ENCODE data around the gene POLR2E. TPM values are rescaled to one million over a fixed set of nuclear protein-coding genes. Genes with fewer than 3 reads are reported as not detected.

The POLR2E gene
- total and polyA plus RNA-seq, 2 donors from 2014 or later: 158 to 189 TPM

DNA sequence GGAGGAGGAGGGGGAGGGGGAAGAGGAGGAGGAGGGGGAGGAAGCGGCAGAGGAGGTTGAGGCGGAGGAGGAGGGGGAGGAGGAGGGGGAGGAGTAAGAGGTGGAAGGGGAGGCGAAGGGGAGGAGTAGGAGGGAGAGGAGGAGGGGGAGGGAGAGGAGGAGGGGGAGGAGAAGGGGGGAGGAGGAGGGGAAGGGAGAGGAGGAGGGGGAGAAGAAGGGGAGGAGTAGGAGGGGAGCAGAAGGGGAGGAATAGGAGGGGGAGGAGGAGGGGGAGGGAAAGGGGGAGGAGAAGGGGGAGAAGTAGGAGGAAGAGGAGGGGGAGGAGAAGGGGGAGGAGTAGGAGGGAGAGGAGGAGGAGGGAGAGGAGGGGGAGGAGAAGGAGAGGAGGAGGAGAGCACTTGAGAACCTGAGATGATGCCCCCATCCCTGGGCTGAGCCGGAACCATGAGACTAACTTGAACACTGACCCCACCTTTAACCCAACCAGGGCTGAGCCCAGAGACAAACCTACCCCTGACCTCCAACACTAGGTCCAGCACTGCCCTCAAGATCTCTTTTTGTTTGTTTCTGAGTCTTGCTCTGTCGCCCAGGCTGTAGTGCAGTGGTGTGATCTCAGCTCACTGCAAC, 42.7 kb downstream of the POLR2E start:
- H3K4me3 ChIP-seq (ENCODE audit: low read length in 3 of 3): no peak overlapping the region
- H3K9me3 ChIP-seq (ENCODE audit: control insufficient read depth in 2 of 3, insufficient read depth in 1 of 3, low read length in 3 of 3): peaks cover 0 to 14% (median 3%) of the 10 kb centered on the region in 3 donors
- no peak overlapping the region for H3K27ac ChIP-seq (ENCODE audit: low read depth in 2 of 2, low read length in 2 of 2)
- H3K9ac ChIP-seq (ENCODE audit: low read length in 3 of 3): no peak overlapping the region
- no peaks in the 10 kb centered on the region for H3K27me3 ChIP-seq (ENCODE audit: control insufficient read depth, insufficient read depth, low read length)
- no peaks in the 10 kb centered on the region for H3K36me3 ChIP-seq (ENCODE audit: control insufficient read depth in 2 of 3, insufficient read depth in 3 of 3, low read length in 3 of 3)
- intact Hi-C loops (cut with DNase I): no loop called here
- DNase-seq (no peak), FAIRE-seq (no peak)
- TF ChIP-seq, protein P1, sequence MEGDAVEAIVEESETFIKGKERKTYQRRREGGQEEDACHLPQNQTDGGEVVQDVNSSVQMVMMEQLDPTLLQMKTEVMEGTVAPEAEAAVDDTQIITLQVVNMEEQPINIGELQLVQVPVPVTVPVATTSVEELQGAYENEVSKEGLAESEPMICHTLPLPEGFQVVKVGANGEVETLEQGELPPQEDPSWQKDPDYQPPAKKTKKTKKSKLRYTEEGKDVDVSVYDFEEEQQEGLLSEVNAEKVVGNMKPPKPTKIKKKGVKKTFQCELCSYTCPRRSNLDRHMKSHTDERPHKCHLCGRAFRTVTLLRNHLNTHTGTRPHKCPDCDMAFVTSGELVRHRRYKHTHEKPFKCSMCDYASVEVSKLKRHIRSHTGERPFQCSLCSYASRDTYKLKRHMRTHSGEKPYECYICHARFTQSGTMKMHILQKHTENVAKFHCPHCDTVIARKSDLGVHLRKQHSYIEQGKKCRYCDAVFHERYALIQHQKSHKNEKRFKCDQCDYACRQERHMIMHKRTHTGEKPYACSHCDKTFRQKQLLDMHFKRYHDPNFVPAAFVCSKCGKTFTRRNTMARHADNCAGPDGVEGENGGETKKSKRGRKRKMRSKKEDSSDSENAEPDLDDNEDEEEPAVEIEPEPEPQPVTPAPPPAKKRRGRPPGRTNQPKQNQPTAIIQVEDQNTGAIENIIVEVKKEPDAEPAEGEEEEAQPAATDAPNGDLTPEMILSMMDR (IDR thresholded peaks at IDR 0.05; ENCODE audit: borderline replicate concordance, extremely low read depth, insufficient read depth): no peak
- no peaks in the 10 kb centered on the region for H3K4me1 ChIP-seq (ENCODE audit: control insufficient read depth in 2 of 3, insufficient read depth in 2 of 3, low read depth in 1 of 3, low read length in 3 of 3)

DNA sequence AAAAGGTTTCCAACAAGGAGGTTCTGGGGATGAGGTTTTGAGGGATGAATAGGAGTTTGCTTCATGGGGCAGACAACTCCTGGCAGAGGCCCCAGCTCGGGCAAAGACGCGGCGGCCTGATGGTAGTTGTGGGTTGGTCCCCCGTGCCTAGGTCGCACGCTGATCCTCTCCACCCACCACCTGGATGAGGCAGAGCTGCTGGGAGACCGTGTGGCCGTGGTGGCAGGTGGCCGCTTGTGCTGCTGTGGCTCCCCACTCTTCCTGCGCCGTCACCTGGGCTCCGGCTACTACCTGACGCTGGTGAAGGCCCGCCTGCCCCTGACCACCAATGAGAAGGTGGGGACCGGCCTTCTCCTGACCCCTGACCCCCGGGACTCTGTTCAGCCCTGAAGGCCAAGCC, 43.4 kb downstream of the POLR2E start:
- Histone ChIP-seq H3K27me3 (ENCODE audit: control insufficient read depth, insufficient read depth, low read length) (no peaks in the 10 kb centered on the region), H3K4me3 (ENCODE audit: low read length in 3 of 3) (no peak overlapping the region), H3K9me3 (ENCODE audit: control insufficient read depth in 2 of 3, insufficient read depth in 1 of 3, low read length in 3 of 3) (peaks cover 0 to 8% (median 0%) of the 10 kb centered on the region in 3 donors), H3K27ac (ENCODE audit: low read depth in 2 of 2, low read length in 2 of 2) (no peak overlapping the region), H3K36me3 (ENCODE audit: control insufficient read depth in 2 of 3, insufficient read depth in 3 of 3, low read length in 3 of 3) (no peaks in the 10 kb centered on the region), H3K4me1 (ENCODE audit: control insufficient read depth in 2 of 3, insufficient read depth in 2 of 3, low read depth in 1 of 3, low read length in 3 of 3) (no peaks in the 10 kb centered on the region), H3K9ac (ENCODE audit: low read length in 3 of 3) (no peak overlapping the region)
- DNase-seq (no peak), FAIRE-seq (no peak)
- intact Hi-C loops (cut with DNase I): no loop called here
- TF ChIP-seq, protein P1 (IDR thresholded peaks at IDR 0.05; ENCODE audit: borderline replicate concordance, extremely low read depth, insufficient read depth): no peak

DNA sequence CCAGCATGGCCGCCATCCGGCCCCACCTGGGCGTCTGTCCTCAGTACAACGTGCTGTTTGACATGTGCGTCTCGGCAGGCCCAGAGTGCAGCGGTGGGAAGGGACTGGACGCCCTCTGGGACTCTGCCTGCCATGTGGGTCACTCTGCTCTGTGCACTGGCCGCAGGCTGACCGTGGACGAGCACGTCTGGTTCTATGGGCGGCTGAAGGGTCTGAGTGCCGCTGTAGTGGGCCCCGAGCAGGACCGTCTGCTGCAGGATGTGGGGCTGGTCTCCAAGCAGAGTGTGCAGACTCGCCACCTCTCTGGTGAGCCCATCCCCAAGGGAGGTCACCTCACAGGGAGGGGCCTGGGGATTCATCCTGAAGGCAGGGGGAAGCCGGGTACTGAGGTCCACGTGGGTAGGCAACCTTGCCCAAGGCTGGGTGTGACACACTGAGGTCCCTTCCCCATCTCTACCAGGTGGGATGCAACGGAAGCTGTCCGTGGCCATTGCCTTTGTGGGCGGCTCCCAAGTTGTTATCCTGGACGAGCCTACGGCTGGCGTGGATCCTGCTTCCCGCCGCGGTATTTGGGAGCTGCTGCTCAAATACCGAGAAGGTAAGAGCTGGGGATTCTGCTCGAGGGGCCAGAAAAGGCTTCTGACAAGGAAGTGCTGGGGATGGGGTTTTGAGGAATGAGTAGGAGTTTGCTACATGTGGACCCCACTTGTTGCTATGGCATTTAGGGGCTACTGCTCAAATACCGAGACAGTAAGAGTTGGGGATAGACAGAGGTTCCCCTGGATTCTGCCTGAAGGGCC, 44.0 kb downstream of the POLR2E start:
- Histone ChIP-seq H3K36me3 (ENCODE audit: control insufficient read depth in 2 of 3, insufficient read depth in 3 of 3, low read length in 3 of 3) (no peaks in the 10 kb centered on the region), H3K4me1 (ENCODE audit: control insufficient read depth in 2 of 3, insufficient read depth in 2 of 3, low read depth in 1 of 3, low read length in 3 of 3) (no peaks in the 10 kb centered on the region), H3K4me3 (ENCODE audit: low read length in 3 of 3) (no peak overlapping the region), H3K27ac (ENCODE audit: low read depth in 2 of 2, low read length in 2 of 2) (no peak overlapping the region), H3K27me3 (ENCODE audit: control insufficient read depth, insufficient read depth, low read length) (no peaks in the 10 kb centered on the region), H3K9ac (ENCODE audit: low read length in 3 of 3) (no peak overlapping the region), H3K9me3 (ENCODE audit: control insufficient read depth in 2 of 3, insufficient read depth in 1 of 3, low read length in 3 of 3) (peaks cover 0 to 2% (median 0%) of the 10 kb centered on the region in 3 donors)
- intact Hi-C loops (cut with DNase I): no loop called here
- TF ChIP-seq, protein P1 (IDR thresholded peaks at IDR 0.05; ENCODE audit: borderline replicate concordance, extremely low read depth, insufficient read depth): no peak
- no peak for FAIRE-seq
- DNase-seq: peak in 1 of 5 donors; percentile 39
